HG03064 (cell line): ENCODE data around the gene CABP4.
"Not testable (repeated sequence)": the region's sequence is repeated elsewhere in the genome, so short reads cannot be mapped to it uniquely, and the experiment has no call there.

Experiments
- ATAC-seq: cut with Tn5 transposase; IDR thresholded peaks from one replicate; pipeline ENCODE4 v1.9.1; 2021; ENCODE audit warnings: low read depth; ENCODE audit not compliant: unreplicated experiment

CABP4 gene

GRCh38 chr11:67470337-67471002 lies 15.3 kb downstream of the CABP4 start:
- no peak for ATAC-seq

GRCh38 chr11:67472882-67473281 lies 17.7 kb downstream of the CABP4 start:
- no peak for ATAC-seq

- ATAC-seq, result not testable (repeated sequence)
Observed at GRCh38 chr11:67476692-67477091, 21.5 kb downstream of the CABP4 start.

DNA sequence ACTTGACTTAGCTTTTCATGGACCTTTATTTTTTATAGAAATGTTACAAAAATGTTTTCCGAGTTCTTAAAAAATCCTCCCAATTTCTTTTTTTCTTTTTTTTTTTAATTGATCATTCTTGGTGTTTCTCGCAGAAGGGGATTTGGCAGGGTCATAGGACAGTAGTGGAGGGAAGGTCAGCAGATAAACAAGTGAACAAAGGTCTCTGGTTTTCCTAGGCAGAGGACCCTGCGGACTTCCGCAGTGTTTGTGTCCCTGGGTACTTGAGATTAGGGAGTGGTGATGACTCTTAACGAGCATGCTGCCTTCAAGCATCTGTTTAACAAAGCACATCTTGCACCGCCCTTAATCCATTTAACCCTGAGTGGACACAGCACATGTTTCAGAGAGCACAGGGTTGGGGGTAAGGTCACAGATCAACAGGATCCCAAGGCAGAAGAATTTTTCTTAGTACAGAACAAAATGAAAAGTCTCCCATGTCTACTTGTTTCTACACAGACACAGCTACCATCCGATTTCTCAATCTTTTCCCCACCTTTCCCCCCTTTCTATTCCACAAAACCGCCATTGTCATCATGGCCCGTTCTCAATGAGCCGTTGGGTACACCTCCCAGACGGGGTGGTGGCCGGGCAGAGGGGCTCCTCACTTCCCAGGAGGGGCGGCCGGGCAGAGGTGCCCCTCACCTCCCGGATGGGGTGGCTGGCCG lies 22.3 kb downstream of the CABP4 start:
- ATAC-seq, result not testable (repeated sequence)

GRCh38 chr11:67482275-67482826 lies 27.2 kb downstream of the CABP4 start:
- no peak for ATAC-seq

DNA sequence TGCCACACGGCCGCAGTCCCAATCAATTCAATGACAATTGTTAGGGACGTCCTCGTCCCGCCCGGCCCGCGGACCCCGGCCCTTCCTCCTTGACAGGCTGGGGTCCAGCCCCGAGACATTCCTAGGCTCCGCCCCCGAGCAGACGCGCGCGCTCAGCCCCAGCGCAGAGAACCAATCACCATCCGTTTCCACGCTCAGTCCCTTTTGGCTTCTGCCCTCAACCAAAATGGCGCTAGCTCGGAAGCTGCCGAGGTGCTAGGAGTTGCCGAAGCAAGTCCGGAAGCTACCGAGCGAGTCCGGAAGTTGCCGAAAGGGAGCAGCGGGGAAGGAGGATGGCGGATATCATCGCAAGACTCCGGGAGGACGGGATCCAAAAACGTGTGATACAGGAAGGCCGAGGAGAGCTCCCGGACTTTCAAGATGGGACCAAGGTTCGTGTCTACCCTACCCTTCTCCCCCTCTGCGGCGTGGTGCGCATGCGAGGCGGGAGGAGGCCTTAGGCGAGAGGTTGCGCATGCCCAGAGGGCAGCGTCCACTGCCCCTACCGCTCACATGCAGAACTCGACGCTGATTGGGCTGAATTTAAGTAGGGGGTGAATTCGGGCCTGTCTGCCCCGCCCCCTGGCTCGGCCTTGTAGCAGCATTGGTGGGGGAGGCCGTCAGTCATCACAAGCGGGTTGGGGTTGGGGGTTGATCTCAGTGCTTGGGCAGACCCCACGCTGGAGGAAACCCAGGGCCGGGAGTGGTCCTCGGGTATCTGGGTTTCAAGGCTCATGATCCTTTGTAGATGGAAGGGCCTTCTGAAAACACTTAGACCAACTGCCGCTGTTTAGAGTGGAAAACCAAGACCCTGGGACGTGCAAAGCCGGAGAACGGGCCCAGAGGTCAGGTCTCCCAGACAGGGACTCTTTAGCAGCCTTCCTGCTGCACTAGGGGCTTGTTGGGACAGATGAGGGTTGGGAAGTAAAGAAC lies 28.0 kb downstream of the CABP4 start, which contains the start of gene AIP:
Gene AIP, plus strand, starts transcription at position 200 of the 972 bp plus-strand sequence. Its CDS starts 133 bp downstream, at position 333.
- peak; percentile 61 for ATAC-seq

GRCh38 chr11:67483831-67484665 lies 28.9 kb downstream of the CABP4 start:
- ATAC-seq, result no peak

GRCh38 chr11:67484847-67485311 lies 29.7 kb downstream of the CABP4 start:
- ATAC-seq, result no peak

DNA sequence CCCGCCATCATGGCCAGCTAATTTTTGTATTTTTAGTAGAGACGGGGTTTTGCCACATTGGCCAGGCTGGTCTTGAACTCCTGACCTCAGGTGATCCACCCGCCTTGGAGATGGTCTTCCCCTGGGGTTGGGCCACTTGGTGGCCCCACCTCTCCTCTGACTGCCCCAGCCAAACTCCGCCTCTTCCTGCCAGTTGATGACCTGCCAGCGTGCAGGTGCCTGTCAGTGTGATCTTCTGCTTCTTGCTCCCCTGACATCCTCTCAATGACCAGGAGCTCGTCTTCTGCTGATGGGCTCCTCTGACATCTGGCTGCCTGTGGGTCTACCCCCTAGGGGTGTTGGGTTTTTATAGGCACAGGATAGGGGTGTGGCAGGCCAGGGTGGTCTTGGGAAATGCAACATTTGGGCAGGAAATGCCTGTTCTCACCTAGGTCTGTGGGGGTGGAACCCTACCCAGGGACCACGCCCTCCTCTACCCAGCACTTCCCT lies 30.8 kb downstream of the CABP4 start:
- ATAC-seq, result not testable (repeated sequence)

DNA sequence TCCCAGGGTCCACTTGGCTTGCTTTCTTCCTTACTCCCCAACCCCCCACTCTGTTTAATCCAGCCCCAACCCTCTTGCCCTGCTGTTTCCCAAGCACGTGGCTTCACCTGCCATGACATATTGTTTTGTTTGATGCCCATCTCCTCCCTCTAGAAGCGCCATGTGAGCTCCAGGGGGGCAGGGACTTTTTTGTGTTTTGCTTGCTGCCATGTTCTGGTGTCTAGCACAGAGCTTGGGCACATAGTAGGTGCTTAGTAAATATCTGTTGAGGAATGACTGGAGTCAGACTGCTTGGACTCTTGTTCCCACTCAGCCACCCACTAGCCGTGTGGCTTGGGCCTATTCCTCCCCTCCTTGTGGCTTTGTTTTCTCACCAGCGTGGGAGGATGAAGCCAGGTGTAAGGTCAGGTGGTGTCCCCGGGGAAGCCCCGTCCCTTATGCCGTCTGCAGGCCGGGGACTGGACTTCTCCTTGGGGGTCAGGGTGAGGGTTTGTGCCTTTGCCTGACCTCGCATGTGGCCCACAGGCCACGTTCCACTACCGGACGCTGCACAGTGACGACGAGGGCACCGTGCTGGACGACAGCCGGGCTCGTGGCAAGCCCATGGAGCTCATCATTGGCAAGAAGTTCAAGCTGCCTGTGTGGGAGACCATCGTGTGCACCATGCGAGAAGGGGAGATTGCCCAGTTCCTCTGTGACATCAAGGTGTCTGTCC lies 31.5 kb downstream of the CABP4 start:
- ATAC-seq, result no peak

- ATAC-seq, result no peak
Observed at GRCh38 chr11:67489203-67489884, 34.2 kb downstream of the CABP4 start.

GRCh38 chr11:67489885-67490726 lies 35.0 kb downstream of the CABP4 start:
- ATAC-seq, result no peak

- no peak for ATAC-seq
Observed at GRCh38 chr11:67490727-67491065, 35.5 kb downstream of the CABP4 start.

DNA sequence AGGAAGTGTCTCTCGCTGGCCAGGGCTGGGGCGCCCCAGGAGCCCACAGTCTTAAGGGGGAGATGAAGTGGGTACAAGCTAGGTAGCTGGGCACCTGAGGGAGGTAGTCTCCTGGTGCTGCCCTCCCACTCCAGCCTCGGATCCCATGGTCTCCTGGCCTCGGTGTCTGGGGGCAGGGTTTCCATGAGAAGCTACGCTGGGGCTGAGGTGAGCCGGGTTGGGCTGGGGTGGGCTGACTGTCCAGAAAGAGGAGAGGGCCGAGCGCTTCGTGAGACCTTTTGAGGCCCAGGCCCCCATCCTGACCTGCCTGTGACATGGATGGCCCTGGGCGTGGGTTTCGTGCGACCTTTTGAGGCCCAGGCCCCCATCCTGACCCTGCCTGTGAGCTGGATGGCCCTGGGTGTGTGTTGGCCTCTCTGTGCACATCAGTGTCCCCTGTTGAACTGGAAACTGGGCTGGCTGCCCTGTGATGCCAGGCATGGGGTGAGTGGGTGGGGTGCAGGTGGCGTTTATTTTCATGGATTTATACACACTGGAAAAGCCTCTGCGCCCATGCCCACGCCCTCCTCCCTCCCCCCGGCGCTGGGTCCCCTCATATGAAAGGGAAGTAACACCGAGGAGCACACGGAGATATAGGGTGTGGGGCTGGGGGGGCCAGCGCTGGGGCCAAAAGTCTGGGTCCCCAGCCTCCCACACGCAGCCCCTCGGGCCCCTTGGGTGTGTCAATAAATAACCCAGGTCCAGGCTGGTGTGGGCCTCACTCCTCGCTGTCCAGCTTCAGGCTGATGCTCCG lies 36.3 kb downstream of the CABP4 start:
- ATAC-seq, result no peak

DNA sequence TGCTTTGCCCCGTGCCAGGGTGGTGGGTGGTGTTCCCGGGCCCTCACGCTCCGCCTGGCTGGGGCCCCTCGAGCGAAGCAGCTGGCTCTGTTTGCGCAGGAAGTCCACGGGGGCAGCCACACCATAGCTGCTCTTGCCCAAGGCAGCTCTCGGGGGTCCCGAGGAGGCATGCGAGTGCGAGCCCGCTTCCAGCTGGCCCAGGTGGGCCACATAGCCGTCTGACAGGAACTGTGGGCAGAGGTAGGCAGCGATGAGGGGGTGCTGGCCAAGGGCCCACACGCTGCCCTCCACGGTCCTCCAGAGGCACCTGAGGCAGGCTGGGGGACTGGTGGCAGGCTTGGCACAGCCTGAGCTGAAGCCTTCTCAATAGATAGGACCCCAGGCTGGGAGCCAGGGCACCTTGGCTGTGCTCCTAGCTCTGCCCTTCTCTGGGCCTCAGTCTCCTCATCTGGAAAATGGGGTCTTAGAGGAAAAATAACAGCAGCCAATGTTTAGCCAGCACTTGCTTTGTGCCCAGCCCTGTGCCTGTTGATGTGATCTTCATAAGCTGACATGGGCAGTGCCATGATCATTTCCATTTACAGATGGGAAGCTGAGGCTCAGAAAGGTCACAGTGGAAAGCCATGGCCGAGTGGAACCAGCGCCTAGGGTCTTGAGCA lies 37.0 kb downstream of the CABP4 start:
- ATAC-seq, result no peak
